OCI-LY7 (cell line): ENCODE measurements around the gene FAM114A1. TPM values are rescaled to one million over a fixed set of nuclear protein-coding genes. Genes with fewer than 3 reads are reported as not detected.

Experiments used
- BruUV-seq: library from RNA; stranded (reverse); fragments of 400-500 nt; replicated peaks from 2 replicates; lab custom pipeline; 2021; lab: Mats Ljungman, UMichigan
- CTCF ChIA-PET: fragments of 300-600 bp; sonication (Branson Sonifier 250); formaldehyde crosslinking; loops from one replicate; lab custom pipeline; 2022; ENCODE audit warnings: antibody characterized with exemption; ENCODE audit not compliant: unreplicated experiment; lab: Charles Lee
- POLR2A ChIA-PET: fragments of 300-600 bp; sonication (Branson Sonifier 250); formaldehyde crosslinking; loops from one replicate; lab custom pipeline; 2022; ENCODE audit warnings: antibody characterized with exemption; lab: Charles Lee
- DNase-seq: peaks from one replicate; pipeline ENCODE4 v3.0.0-alpha.2; 2015; ENCODE audit warnings: low spot score
- H2AFZ ChIP-seq: fragments of 200-600 bp; sonication (generic), shearing (Covaris generic); 2 replicates; pipeline ENCODE4 v1.6.1; 2014; ENCODE audit warnings: mild to moderate bottlenecking, antibody characterized with exemption, low read length, moderate library complexity
- H3K27ac ChIP-seq: fragments of 200-600 bp; sonication (generic); 2 replicates; pipeline ENCODE4 v1.5.1; 2014; ENCODE audit warnings: mixed run types, low read depth, mild to moderate bottlenecking, moderate library complexity, low read length, inconsistent platforms; ENCODE audit not compliant: poor library complexity, severe bottlenecking
- H3K36me3 ChIP-seq: fragments of 200-600 bp; sonication (generic); 2 replicates; pipeline ENCODE4 v1.6.1; 2014; ENCODE audit warnings: mild to moderate bottlenecking, antibody characterized with exemption, low read length, moderate library complexity, mixed read lengths; ENCODE audit not compliant: insufficient read depth
- H3K4me1 ChIP-seq: fragments of 200-600 bp; sonication (generic); 2 replicates; pipeline ENCODE4 v1.5.1; 2014; ENCODE audit warnings: mild to moderate bottlenecking, low read length; ENCODE audit not compliant: insufficient read depth, poor library complexity, severe bottlenecking
- H3K4me2 ChIP-seq: fragments of 200-600 bp; sonication (generic); 2 replicates; pipeline ENCODE4 v1.6.1; 2014; ENCODE audit warnings: mild to moderate bottlenecking, low read length
- H3K4me3 ChIP-seq: fragments of 200-600 bp; sonication (generic); 2 replicates; pipeline ENCODE4 v1.5.1; 2014; ENCODE audit warnings: mild to moderate bottlenecking, low read depth, low read length; ENCODE audit not compliant: poor library complexity, severe bottlenecking
- H3K79me2 ChIP-seq: fragments of 200-600 bp; sonication (generic); 2 replicates; pipeline ENCODE4 v1.6.1; 2016; ENCODE audit warnings: low read depth, mild to moderate bottlenecking, low read length, moderate library complexity, mixed read lengths; ENCODE audit not compliant: insufficient read depth
- H3K9me2 ChIP-seq: fragments of 200-600 bp; sonication (generic); 2 replicates; pipeline ENCODE4 v1.6.1; 2016; ENCODE audit warnings: mild to moderate bottlenecking, low read length, mixed read lengths; ENCODE audit not compliant: insufficient read depth
- H3K9me3 ChIP-seq: fragments of 200-600 bp; sonication (generic); 2 replicates; pipeline ENCODE4 v1.6.1; 2014; ENCODE audit warnings: mild to moderate bottlenecking, mixed run types, low read length, mixed read lengths
- H4K20me1 ChIP-seq: fragments of 200-600 bp; sonication (generic); 2 replicates; pipeline ENCODE4 v1.6.1; 2014; ENCODE audit warnings: mild to moderate bottlenecking, antibody characterized with exemption, low read length, moderate library complexity, mixed read lengths; ENCODE audit not compliant: insufficient read depth
- CTCF ChIP-seq: fragments of 200-600 bp; sonication (generic); conservative IDR thresholded peaks from 2 replicates; pipeline ENCODE4 v1.5.1; 2014; ENCODE audit warnings: mild to moderate bottlenecking, antibody characterized with exemption, low read length, moderate library complexity, mixed read lengths
- EZH2phosphoT487 ChIP-seq: fragments of 200-600 bp; sonication (generic); IDR thresholded peaks from 2 replicates; pipeline ENCODE4 v1.6.1; 2018; ENCODE audit warnings: low read depth, borderline replicate concordance, mild to moderate bottlenecking, mixed run types, antibody characterized with exemption, low read length, moderate library complexity, mixed read lengths
- intact Hi-C: fragments of 100-400 bp; cut with micrococcal nuclease; formaldehyde crosslinking; loops from one replicate; pipeline ENCODE4 v1.10.0; 2022; ENCODE audit not compliant: unreplicated experiment
- total RNA-seq, 2 experiments: library from RNA; depleted of rRNA in 1 of 2; stranded (reverse); fragments of >200 nt in 1 of 2; shearing (Covaris generic) in 1 of 2; gene quantifications; 2 replicates each; pipeline ENCODE4 v1.2.3, GENCODE V29; 2014 to 2022

The FAM114A1 gene
- total RNA-seq, 2 experiments from 2014 or later = not detected

GRCh38 chr4:38856524-38857337 lies 10.9 kb upstream of the FAM114A1 start, which contains the start of gene TLR6:
Gene TLR6 (minus strand): TSS chr4:38856817. CDS start chr4:38829473, 27,344 bp downstream.
- peak within 1 kb of the TSS; percentile 84 for H2AFZ ChIP-seq
- peak within 1 kb of the TSS; percentile 77 for H3K27ac ChIP-seq
- DNase-seq = peak; percentile 88
- TF ChIP-seq CTCF = peak; percentile 96
- TF ChIP-seq EZH2phosphoT487 = no peak
- H3K4me1 ChIP-seq = peaks cover 51% of the 10 kb centered on the region
- H4K20me1 ChIP-seq = no peaks in the 10 kb centered on the region
- H3K36me3 ChIP-seq = no peaks in the 10 kb centered on the region; the same call in 1 of the 2 replicates
- intact Hi-C loops = loop anchor here (1.0 to 2.0 kb wide), 4 partner anchors 51 to 174 kb away; partner anchors contain the start of gene TLR10
- H3K4me3 ChIP-seq = peak within 1 kb of the TSS; percentile 71
- BruUV-seq = no TSS peak
- H3K4me2 ChIP-seq = peak within 1 kb of the TSS; percentile 96
- H3K79me2 ChIP-seq = peaks cover 27% of the 10 kb centered on the region; the same call in 1 of the 2 replicates
- POLR2A ChIA-PET = interaction anchor here (0.8 to 3.6 kb wide), 9 partner anchors 37 to 136 kb away, joined by 3 to 32 read pairs (median 4); partner anchors contain the start of genes TLR1 and TLR10
- CTCF ChIA-PET = interaction anchor here (1.2 kb wide), 1 partner anchor 98 kb away, joined by 6 read pairs; no protein-coding TSS in a partner anchor
- H3K9me2 ChIP-seq = no peaks in the 10 kb centered on the region
- peaks cover 5% of the 10 kb centered on the region; the same call in 1 of the 2 replicates for H3K9me3 ChIP-seq

DNA sequence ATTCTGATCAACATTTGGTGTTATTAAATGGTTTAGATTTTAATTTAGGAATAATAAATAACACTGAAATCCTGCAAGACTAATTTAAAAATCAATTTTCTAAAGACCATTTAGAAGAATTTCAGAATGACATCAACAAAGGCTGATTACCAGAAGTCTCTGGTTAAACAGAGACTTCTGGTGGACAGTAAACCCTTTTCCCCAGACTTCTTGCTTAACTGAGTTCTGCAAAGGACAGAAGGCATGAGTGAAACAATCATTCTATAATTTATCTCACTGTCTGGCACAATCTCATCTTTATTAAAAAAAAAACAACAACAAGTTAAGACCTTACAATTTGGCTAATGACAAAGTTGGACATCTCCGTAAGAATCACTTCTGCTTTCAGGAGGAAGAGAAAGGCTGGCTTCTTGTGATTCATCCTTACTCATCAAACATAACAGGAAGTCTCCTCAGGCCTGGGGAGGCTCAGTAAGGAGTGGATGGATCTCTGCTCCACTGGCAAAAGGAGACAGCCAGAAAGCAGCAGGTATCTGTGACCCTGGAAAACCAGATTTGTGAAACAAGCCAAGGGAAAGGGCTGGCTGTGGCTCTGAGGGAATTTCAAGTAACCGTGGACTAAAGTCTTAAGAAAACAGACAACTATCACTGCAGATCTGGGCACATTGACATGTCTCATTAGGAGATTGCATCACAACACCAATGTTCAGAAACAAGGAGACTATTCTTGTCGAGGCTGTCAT lies 10.1 kb upstream of the FAM114A1 start:
- H3K4me3 ChIP-seq = peak overlapping the region; percentile 71
- H4K20me1 ChIP-seq = no peaks in the 10 kb centered on the region
- H3K27ac ChIP-seq = peak overlapping the region; percentile 77
- peak overlapping the region; percentile 96 for H3K4me2 ChIP-seq
- BruUV-seq = no TSS peak
- H3K9me3 ChIP-seq = peaks cover 5% of the 10 kb centered on the region; the same call in 1 of the 2 replicates
- ChIA-PET CTCF (no interaction called here), POLR2A (interaction anchor here (2.9 to 3.6 kb wide), 2 partner anchors 76 to 97 kb away, joined by 29 to 32 read pairs; partner anchors contain the start of gene TLR10)
- TF ChIP-seq EZH2phosphoT487 (no peak), CTCF (no peak)
- no peaks in the 10 kb centered on the region; the same call in 1 of the 2 replicates for H3K36me3 ChIP-seq
- no peaks in the 10 kb centered on the region for H3K9me2 ChIP-seq
- H2AFZ ChIP-seq = peak overlapping the region; percentile 84
- H3K4me1 ChIP-seq = peaks cover 51% of the 10 kb centered on the region
- H3K79me2 ChIP-seq = peaks cover 27% of the 10 kb centered on the region; the same call in 1 of the 2 replicates
- intact Hi-C loops = loop anchor here (2.0 kb wide), 1 partner anchor 173 kb away; no protein-coding TSS in a partner anchor
- peak; percentile 71 for DNase-seq
